ENCODE data around the gene CD81. TPM values are rescaled to one million over a fixed set of nuclear protein-coding genes. Genes with fewer than 3 reads are reported as not detected.

CD81 gene
- total RNA-seq, 4 donors from 2014 or later: 264 to 370 (median 298) TPM

- no peaks in the 10 kb centered on the region for H3K27me3 ChIP-seq
- no peaks in the 10 kb centered on the region for H3K9me3 ChIP-seq
- DNase-seq: no peak
- H3K36me3 ChIP-seq: no peaks in the 10 kb centered on the region
- TF ChIP-seq POLR2A (IDR thresholded peaks at IDR 0.05) (no peak), CTCF (IDR thresholded peaks at IDR 0.05) (no peak)
- peaks cover 0 to 5% of the 10 kb centered on the region in 2 donors for H3K4me1 ChIP-seq
- intact Hi-C loops (cut with DNase I): no loop called here
- 86 to 93% methylated on average over 14 to 26 of the region's 28 CpGs for WGBS, 2 donors
- no peak overlapping the region for H3K4me3 ChIP-seq (replicated peaks in 1 of 3)
- no peak overlapping the region for H3K27ac ChIP-seq
These were observed 38.1 kb downstream of the CD81 start for GRCh38 chr11:2415171-2415570.

- intact Hi-C loops (cut with DNase I): no loop called here
- DNase-seq: no peak
- Histone ChIP-seq H3K9me3 (no peaks in the 10 kb centered on the region), H3K27ac (no peak overlapping the region), H3K27me3 (no peaks in the 10 kb centered on the region), H3K36me3 (no peaks in the 10 kb centered on the region), H3K4me3 (replicated peaks in 1 of 3) (no peak overlapping the region), H3K4me1 (peaks cover 0 to 11% of the 10 kb centered on the region in 2 donors)
- WGBS, 2 donors: 83 to 86% methylated on average over 17 to 21 of the region's 34 CpGs
- TF ChIP-seq CTCF (IDR thresholded peaks at IDR 0.05) (no peak), POLR2A (IDR thresholded peaks at IDR 0.05) (no peak)
These were observed 38.7 kb downstream of the CD81 start for GRCh38 chr11:2415601-2416380.

- Histone ChIP-seq H3K36me3 (no peaks in the 10 kb centered on the region), H3K27ac (no peak overlapping the region), H3K27me3 (no peaks in the 10 kb centered on the region), H3K4me1 (peaks cover 0 to 13% of the 10 kb centered on the region in 2 donors), H3K4me3 (replicated peaks in 1 of 3) (no peak overlapping the region), H3K9me3 (no peaks in the 10 kb centered on the region)
- 81 to 88% methylated on average over 18 of the region's 18 CpGs for WGBS, 2 donors
- no peak for DNase-seq
- intact Hi-C loops (cut with DNase I): no loop called here
- TF ChIP-seq CTCF (IDR thresholded peaks at IDR 0.05): no peak
These were observed 39.7 kb downstream of the CD81 start for GRCh38 chr11:2416765-2417164.

- Histone ChIP-seq H3K9me3 (no peaks in the 10 kb centered on the region), H3K27me3 (no peaks in the 10 kb centered on the region), H3K4me3 (replicated peaks in 1 of 3) (no peak overlapping the region), H3K4me1 (peaks cover 0 to 13% of the 10 kb centered on the region in 2 donors), H3K36me3 (no peaks in the 10 kb centered on the region), H3K27ac (no peak overlapping the region)
- TF ChIP-seq POLR2A (IDR thresholded peaks at IDR 0.05) (no peak), CTCF (IDR thresholded peaks at IDR 0.05) (no peak)
- intact Hi-C loops (cut with DNase I): no loop called here
- 82 to 83% methylated on average over 16 to 28 of the region's 30 CpGs for WGBS, 2 donors
- no peak for DNase-seq
These were observed 41.0 kb downstream of the CD81 start for GRCh38 chr11:2417856-2418692.

Data from thyroid gland (tissue), 4 donors.